ENCODE measurements around the gene ITGA3. TPM values are rescaled to one million over a fixed set of nuclear protein-coding genes. Genes with fewer than 3 reads are reported as not detected.

The ITGA3 gene
- total RNA-seq, 1 donor from 2014 or later = 13.2 TPM

GRCh38 chr17:50133769-50134099 is 77.8 kb downstream of the ITGA3 start:
- Mint-ChIP-seq H3K27me3 (ENCODE audit: unreplicated experiment) (peaks cover 29% of the 10 kb centered on the region), H3K4me3 (ENCODE audit: unreplicated experiment) (peak overlapping the region; percentile 60)
- peak; percentile 57 for DNase-seq

DNA sequence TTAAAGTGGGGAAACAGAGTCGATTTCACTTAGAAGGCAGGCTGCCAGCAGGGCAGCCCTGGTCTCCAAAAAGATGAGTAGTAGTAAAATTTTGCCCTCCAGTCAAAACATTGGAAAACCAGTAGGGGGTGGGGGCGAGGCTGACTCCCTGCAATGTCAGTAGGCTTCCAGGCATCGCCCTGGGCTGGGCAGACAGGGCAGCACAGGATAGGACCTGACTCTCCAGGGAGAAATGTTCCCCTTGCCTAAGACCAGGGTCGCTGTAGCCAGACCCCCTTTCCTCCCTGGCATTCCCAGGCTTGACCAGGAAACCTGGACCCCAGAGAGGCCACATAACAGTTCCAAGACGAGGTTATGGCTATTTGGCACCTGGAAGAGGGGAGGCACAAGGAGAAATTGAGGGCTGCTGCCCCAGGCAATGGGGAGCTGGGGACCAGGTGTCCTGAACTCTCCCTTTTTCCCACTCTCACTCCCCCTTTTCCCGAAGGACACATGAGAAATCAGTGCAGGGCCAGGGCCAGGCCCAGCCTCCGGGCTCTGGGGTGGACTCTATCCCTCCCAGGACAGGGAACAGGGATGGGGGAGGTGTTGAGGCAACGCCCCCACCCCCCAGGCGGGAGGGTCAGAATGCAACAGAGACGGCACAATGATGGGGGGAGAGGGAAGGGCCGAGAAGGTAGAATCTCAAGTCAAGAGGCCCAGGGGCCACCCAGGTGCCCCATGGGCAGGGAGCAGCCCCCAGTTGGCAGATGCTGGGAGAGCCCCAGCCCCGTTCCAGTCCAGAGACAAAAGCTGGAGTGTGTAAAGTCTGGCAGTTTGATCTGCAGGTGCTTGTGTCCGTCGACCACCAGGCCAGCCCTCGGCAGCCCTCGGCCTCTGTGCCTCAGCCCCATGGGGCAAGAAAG is 78.5 kb downstream of the ITGA3 start:
- no peak for TF ChIP-seq CTCF (IDR thresholded peaks at IDR 0.05; ENCODE audit: partially characterized antibody, unreplicated experiment)
- H3K4me1 Mint-ChIP-seq (ENCODE audit: low read depth, unreplicated experiment) = peaks cover 22% of the 10 kb centered on the region
- H3K36me3 Mint-ChIP-seq (ENCODE audit: unreplicated experiment) = no peaks in the 10 kb centered on the region
- peak overlapping the region; percentile 2 for H3K27ac Mint-ChIP-seq (ENCODE audit: unreplicated experiment)
- peaks cover 11% of the 10 kb centered on the region for H3K9me3 Mint-ChIP-seq (ENCODE audit: unreplicated experiment)
- H3K27me3 Mint-ChIP-seq (ENCODE audit: unreplicated experiment) = peaks cover 26% of the 10 kb centered on the region
- DNase-seq = no peak
- H3K4me3 Mint-ChIP-seq (ENCODE audit: unreplicated experiment) = peak overlapping the region; percentile 60

More at GRCh38 chr17:50133769-50134099, 77.8 kb downstream of the ITGA3 start:
- H3K36me3 Mint-ChIP-seq (ENCODE audit: unreplicated experiment) = no peaks in the 10 kb centered on the region
- peaks cover 19% of the 10 kb centered on the region for H3K4me1 Mint-ChIP-seq (ENCODE audit: low read depth, unreplicated experiment)
- H3K9me3 Mint-ChIP-seq (ENCODE audit: unreplicated experiment) = peaks cover 12% of the 10 kb centered on the region
- TF ChIP-seq CTCF (IDR thresholded peaks at IDR 0.05; ENCODE audit: partially characterized antibody, unreplicated experiment) = no peak
- peak overlapping the region; percentile 2 for H3K27ac Mint-ChIP-seq (ENCODE audit: unreplicated experiment)

DNA sequence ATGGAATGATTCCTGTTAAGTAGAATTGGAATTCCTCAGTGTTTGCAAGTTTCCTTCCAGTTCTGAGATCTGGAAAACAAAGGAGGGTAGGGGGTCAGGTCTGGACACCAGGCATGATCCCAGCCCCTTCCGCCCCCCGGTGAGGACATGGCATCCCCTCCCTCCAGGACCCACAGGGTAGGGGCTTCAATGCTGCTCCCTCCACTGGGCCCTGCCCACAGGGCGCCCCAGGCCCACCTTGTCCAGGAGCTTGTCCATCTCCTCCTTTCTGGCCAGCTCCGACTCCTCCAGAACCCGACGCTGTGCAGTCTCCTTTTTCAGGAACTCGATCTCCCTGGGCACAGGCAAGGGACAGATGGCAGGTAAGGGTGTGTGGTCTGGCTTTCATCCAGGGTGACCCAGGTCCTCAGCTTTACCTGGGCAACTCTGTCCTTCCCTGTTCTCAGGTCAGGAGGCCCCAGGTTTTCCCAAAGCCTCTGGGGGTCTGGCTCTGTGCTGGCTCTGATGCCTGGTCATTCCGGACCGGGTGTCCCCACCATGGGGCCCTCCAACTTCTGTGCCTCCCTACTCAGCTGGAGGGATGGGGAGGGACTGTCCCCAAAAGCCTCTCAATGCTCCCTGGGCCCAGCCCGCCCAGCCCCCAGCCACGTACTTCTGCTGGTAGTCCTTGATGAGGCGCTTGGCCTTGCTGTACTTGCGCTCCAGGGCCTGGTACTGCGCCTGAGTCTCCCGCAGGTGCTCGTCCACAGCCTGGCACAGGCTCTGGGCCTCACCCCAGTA is 79.6 kb downstream of the ITGA3 start:
- Mint-ChIP-seq H3K27ac (ENCODE audit: unreplicated experiment) (no peak overlapping the region), H3K4me3 (ENCODE audit: unreplicated experiment) (peak overlapping the region; percentile 69), H3K27me3 (ENCODE audit: unreplicated experiment) (peaks cover 29% of the 10 kb centered on the region), H3K36me3 (ENCODE audit: unreplicated experiment) (no peaks in the 10 kb centered on the region), H3K9me3 (ENCODE audit: unreplicated experiment) (peaks cover 11% of the 10 kb centered on the region), H3K4me1 (ENCODE audit: low read depth, unreplicated experiment) (peaks cover 30% of the 10 kb centered on the region)
- no peak for DNase-seq
- TF ChIP-seq CTCF (IDR thresholded peaks at IDR 0.05; ENCODE audit: partially characterized antibody, unreplicated experiment) = no peak

DNA sequence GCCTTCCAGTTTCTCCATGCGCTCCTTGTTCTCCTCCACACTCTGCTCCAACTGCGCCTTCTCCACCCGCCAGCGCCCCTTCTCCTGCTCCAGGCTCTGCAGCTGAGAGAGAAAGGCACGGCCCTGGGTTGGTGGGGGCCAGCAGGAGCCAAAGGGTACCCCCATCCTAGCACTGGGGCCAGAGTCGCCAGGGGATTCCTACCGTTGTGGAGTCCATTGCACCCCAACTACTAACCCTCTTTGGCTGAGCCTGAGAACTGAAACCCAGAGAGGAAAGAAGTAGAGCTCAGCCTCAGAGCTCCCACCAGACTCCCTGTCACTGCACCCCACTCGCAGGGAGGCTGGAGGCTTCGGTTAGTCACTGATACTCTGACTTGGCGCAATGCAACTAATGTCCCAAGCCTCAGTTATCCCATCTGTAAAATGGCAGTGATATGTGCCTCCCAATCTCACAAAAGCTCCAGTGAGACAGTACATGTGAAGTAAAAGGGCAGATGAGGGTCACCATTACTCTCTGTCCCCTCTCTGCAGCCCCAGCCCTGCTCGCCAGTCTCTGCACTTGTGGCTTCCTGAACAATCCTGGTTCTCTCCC is 80.3 kb downstream of the ITGA3 start:
- Mint-ChIP-seq H3K27ac (ENCODE audit: unreplicated experiment) (peak overlapping the region; percentile 38), H3K36me3 (ENCODE audit: unreplicated experiment) (no peaks in the 10 kb centered on the region), H3K27me3 (ENCODE audit: unreplicated experiment) (peaks cover 23% of the 10 kb centered on the region), H3K4me3 (ENCODE audit: unreplicated experiment) (no peak overlapping the region), H3K4me1 (ENCODE audit: low read depth, unreplicated experiment) (peaks cover 30% of the 10 kb centered on the region), H3K9me3 (ENCODE audit: unreplicated experiment) (peaks cover 8% of the 10 kb centered on the region)
- no peak for TF ChIP-seq CTCF (IDR thresholded peaks at IDR 0.05; ENCODE audit: partially characterized antibody, unreplicated experiment)
- no peak for DNase-seq
